Ishikawa (cell line): ENCODE data around the gene LRP2BP.

Experiments used
- CEBPB ChIP-seq: IDR thresholded peaks from 2 replicates; pipeline ENCODE4 v1.6.1; 2012
- CREB1 ChIP-seq: IDR thresholded peaks from 2 replicates; pipeline ENCODE4 v1.6.1; 2012; ENCODE audit warnings: low read depth
- EGR1 ChIP-seq: IDR thresholded peaks from 2 replicates; pipeline ENCODE4 v1.6.1; 2012
- EP300 ChIP-seq: IDR thresholded peaks from 2 replicates; pipeline ENCODE4 v1.6.1; 2012; ENCODE audit warnings: borderline replicate concordance
- FOXM1 ChIP-seq: IDR thresholded peaks from 2 replicates; pipeline ENCODE4 v1.6.1; 2012; ENCODE audit warnings: low read depth, borderline replicate concordance
- NFIC ChIP-seq: IDR thresholded peaks from 2 replicates; pipeline ENCODE4 v1.6.1; 2012
- RAD21 ChIP-seq: IDR thresholded peaks from 2 replicates; pipeline ENCODE4 v1.6.1; 2012; ENCODE audit warnings: low read depth
- TAF1 ChIP-seq: IDR thresholded peaks from 2 replicates; pipeline ENCODE4 v1.6.1; 2012; ENCODE audit warnings: low read depth, mild to moderate bottlenecking
- TCF12 ChIP-seq: IDR thresholded peaks from 2 replicates; pipeline ENCODE4 v1.6.1; 2012; ENCODE audit warnings: low read depth
- TEAD4 ChIP-seq: IDR thresholded peaks from 2 replicates; pipeline ENCODE4 v1.6.1; 2012
- YY1 ChIP-seq: IDR thresholded peaks from 2 replicates; pipeline ENCODE4 v1.6.1; 2012; ENCODE audit warnings: low read depth
- ZBTB7A ChIP-seq: IDR thresholded peaks from 2 replicates; pipeline ENCODE4 v1.6.1; 2012; ENCODE audit warnings: low read depth
- TF ChIP-seq, protein P1 (sequence below): IDR thresholded peaks from 2 replicates; pipeline ENCODE4 v1.6.1; 2012
- TF ChIP-seq, protein P2 (sequence below): IDR thresholded peaks from 2 replicates; pipeline ENCODE4 v1.6.1; 2012; ENCODE audit warnings: low read depth, mild to moderate bottlenecking
- TF ChIP-seq, protein P3 (sequence below): IDR thresholded peaks from 2 replicates; pipeline ENCODE4 v1.6.1; 2012

The LRP2BP gene

DNA sequence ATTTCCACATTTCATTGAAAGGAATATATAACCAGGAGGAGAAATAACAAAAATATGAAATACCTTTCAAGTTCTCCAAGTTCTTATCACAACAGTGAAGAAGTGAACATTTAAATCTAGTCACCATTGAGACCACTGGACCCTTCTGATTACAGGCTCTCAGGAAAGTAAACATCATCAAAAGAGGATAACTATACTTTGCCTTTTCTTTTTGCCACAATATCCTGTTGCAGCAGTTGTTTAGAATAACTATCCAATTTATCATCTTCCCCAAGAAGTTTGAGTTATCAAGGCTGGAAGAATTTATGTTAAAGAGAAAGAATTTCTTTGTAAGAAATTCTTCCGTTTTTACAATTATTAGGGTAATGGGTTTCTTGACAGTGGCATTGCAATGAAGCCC lies 3.6 kb downstream of the LRP2BP start:
- TF ChIP-seq EP300 (no peak), TCF12 (no peak)

DNA sequence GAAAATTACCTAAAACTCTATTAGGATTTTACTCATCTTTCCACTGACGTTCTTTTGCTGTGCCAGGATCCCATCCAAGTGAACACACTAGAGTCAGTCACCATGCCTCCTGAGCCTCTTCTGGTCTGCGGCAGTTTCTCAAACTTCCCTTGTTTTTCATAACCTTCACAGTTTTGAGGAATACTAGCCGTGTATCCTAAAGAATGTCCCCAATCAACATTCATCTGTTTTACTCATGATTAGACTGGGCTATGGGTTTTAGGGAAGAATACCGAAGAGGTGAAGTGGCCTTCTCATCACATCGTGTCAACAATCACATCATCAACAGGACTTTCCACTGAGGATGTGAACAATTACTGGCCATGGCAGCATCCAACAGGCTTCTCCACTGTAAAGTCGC lies 4.8 kb downstream of the LRP2BP start:
- no peak for TF ChIP-seq CREB1
- TF ChIP-seq, protein P1, sequence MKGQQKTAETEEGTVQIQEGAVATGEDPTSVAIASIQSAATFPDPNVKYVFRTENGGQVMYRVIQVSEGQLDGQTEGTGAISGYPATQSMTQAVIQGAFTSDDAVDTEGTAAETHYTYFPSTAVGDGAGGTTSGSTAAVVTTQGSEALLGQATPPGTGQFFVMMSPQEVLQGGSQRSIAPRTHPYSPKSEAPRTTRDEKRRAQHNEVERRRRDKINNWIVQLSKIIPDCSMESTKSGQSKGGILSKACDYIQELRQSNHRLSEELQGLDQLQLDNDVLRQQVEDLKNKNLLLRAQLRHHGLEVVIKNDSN: no peak
- TF ChIP-seq EP300: no peak
- TF ChIP-seq, protein P2, sequence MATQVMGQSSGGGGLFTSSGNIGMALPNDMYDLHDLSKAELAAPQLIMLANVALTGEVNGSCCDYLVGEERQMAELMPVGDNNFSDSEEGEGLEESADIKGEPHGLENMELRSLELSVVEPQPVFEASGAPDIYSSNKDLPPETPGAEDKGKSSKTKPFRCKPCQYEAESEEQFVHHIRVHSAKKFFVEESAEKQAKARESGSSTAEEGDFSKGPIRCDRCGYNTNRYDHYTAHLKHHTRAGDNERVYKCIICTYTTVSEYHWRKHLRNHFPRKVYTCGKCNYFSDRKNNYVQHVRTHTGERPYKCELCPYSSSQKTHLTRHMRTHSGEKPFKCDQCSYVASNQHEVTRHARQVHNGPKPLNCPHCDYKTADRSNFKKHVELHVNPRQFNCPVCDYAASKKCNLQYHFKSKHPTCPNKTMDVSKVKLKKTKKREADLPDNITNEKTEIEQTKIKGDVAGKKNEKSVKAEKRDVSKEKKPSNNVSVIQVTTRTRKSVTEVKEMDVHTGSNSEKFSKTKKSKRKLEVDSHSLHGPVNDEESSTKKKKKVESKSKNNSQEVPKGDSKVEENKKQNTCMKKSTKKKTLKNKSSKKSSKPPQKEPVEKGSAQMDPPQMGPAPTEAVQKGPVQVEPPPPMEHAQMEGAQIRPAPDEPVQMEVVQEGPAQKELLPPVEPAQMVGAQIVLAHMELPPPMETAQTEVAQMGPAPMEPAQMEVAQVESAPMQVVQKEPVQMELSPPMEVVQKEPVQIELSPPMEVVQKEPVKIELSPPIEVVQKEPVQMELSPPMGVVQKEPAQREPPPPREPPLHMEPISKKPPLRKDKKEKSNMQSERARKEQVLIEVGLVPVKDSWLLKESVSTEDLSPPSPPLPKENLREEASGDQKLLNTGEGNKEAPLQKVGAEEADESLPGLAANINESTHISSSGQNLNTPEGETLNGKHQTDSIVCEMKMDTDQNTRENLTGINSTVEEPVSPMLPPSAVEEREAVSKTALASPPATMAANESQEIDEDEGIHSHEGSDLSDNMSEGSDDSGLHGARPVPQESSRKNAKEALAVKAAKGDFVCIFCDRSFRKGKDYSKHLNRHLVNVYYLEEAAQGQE: no peak
- no peak for TF ChIP-seq ZBTB7A
- TF ChIP-seq FOXM1: no peak
- TF ChIP-seq YY1: no peak
- TF ChIP-seq TEAD4: no peak
- TF ChIP-seq, protein P3, sequence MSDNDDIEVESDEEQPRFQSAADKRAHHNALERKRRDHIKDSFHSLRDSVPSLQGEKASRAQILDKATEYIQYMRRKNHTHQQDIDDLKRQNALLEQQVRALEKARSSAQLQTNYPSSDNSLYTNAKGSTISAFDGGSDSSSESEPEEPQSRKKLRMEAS: no peak
- no peak for TF ChIP-seq EGR1
- no peak for TF ChIP-seq TCF12
- TF ChIP-seq NFIC: no peak
- TF ChIP-seq CEBPB: no peak
- TF ChIP-seq RAD21: no peak
- no peak for TF ChIP-seq TAF1

DNA sequence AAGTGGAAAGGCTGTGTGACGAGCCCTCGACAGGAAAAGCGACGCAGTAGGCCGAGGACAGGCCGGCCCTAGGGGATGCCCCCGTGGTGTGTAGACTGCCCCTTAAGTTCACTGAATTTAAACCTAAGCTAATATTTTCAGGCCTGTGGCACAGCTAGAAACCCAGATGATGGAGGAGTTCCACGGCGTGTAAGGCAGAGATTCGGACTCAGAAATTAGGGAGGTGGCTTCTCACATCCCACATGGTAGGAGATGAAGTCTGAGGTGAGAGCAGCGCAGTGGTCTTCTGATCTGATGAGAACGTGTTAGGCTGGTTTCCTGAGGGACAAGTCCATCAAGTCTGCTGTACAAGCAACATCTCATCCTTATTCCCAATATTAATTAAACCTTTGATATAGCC lies 7.8 kb downstream of the LRP2BP start:
- TF ChIP-seq ZBTB7A (no peak), EGR1 (no peak), FOXM1 (no peak), RAD21 (no peak), YY1 (no peak), TAF1 (no peak), TEAD4 (no peak), CREB1 (no peak), TCF12 (no peak), EP300 (no peak), CEBPB (no peak), NFIC (no peak)
- TF ChIP-seq, protein P2: no peak
- TF ChIP-seq, protein P1: no peak
- TF ChIP-seq, protein P3: no peak

DNA sequence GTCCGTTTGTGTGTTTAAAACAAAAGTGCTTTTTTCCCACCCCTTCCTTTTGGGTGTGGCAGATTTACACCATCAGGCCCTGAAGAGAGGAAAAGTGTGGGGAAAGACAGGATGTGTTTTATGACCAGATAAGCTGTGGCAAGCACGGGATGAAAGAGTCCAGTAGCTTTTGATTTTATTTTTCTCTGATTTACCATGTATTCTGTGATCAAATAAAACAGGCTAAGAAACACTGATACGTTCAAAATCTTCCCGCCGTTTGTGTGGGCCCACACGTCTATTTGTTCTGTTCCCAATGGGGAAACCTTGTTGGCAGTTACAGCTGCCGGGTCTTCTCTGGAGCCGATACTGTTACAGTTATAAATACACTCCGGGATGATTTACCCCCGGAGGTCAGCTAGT lies 10.8 kb downstream of the LRP2BP start:
- TF ChIP-seq NFIC (no peak), TAF1 (no peak), CREB1 (no peak), CEBPB (no peak), TEAD4 (no peak)
- TF ChIP-seq, protein P1: no peak

DNA sequence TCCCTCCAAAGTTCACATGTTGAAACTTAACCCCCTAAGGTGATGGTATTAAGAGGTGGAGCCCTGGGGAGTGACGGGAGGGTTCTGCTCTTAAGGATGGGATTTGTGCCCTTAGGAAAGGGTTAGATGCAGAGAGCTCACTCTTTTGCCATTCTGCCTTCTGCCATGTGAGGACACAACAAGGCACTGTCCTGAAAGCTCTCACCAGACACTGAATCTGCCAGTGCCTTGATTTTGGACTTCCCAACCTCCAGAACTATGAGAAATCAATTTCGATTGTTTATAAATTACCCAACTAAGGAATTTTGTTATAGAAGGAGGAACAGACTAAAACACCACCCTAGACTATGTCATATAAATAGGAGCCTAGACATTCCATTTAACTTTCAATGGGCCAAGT lies 11.7 kb downstream of the LRP2BP start:
- TF ChIP-seq RAD21: no peak
- TF ChIP-seq TAF1: no peak
- no peak for TF ChIP-seq TCF12
- no peak for TF ChIP-seq TEAD4
- no peak for TF ChIP-seq YY1
- no peak for TF ChIP-seq CREB1
- TF ChIP-seq CEBPB: no peak
- no peak for TF ChIP-seq EP300
- TF ChIP-seq, protein P3: no peak
- TF ChIP-seq EGR1: no peak
- TF ChIP-seq, protein P2: no peak
- no peak for TF ChIP-seq NFIC
- TF ChIP-seq, protein P1: no peak
- no peak for TF ChIP-seq FOXM1
